A673 (cell line): Measurements from ENCODE around the gene NPIPB9.
"Not testable (repeated sequence)": the region's sequence is repeated elsewhere in the genome, so short reads cannot be mapped to it uniquely, and the experiment has no call there.

Experiments
- EZH2 ChIP-seq: fragments of 200-600 bp; sonication (generic); IDR thresholded peaks from 2 replicates; pipeline ENCODE4 v1.6.1; 2017; ENCODE audit warnings: borderline replicate concordance, low read depth, mild to moderate bottlenecking, mixed read lengths, antibody characterized with exemption, low read length; ENCODE audit not compliant: poor library complexity, severe bottlenecking
- TF ChIP-seq, protein P1 (sequence below): fragments of 300-800, 200-600 bp; sonication (generic); conservative IDR thresholded peaks from 2 replicates; pipeline ENCODE4 v1.5.1; 2017; ENCODE audit warnings: low read depth, mild to moderate bottlenecking, antibody characterized with exemption, low read length, moderate library complexity, mixed read lengths

DNA sequence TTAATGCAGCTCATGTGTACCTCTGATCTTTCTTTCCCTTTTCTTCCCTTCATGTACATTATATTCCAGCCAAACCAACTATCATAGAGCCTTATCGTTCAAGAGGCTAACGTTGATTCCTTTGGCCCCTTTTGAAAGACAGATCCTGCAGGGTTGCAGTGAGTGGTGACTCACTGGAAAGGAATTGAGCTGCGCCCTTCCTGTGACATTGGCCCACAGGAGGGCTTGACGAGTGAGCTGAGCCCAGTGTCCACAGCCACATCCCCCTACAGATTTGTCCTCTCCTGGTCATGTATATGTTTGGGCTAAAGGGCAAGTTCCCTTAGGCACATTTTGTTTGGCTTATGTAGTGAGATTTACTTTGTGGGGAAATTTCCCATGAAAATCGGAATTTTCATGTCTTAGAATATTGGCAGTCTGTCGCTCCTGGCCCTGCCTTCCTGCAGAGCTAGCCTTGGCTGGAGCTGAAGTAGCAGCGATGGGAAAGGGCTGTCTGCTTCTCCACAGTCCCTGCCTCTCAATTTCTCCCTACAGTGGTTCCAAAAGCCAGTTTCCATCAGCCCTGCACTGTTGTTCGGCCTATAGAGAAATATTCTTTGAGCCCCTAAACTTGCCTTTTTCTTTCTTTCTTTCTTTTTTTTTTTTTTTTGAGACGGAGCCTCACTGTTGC, 19.0 kb upstream of the NPIPB9 start:
- TF ChIP-seq, protein P1, sequence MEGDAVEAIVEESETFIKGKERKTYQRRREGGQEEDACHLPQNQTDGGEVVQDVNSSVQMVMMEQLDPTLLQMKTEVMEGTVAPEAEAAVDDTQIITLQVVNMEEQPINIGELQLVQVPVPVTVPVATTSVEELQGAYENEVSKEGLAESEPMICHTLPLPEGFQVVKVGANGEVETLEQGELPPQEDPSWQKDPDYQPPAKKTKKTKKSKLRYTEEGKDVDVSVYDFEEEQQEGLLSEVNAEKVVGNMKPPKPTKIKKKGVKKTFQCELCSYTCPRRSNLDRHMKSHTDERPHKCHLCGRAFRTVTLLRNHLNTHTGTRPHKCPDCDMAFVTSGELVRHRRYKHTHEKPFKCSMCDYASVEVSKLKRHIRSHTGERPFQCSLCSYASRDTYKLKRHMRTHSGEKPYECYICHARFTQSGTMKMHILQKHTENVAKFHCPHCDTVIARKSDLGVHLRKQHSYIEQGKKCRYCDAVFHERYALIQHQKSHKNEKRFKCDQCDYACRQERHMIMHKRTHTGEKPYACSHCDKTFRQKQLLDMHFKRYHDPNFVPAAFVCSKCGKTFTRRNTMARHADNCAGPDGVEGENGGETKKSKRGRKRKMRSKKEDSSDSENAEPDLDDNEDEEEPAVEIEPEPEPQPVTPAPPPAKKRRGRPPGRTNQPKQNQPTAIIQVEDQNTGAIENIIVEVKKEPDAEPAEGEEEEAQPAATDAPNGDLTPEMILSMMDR = not testable (repeated sequence)
- TF ChIP-seq EZH2 = not testable (repeated sequence)
